Right renal cortex interstitium (tissue), 3 donors: ENCODE data around the gene MFF. TPM values are rescaled to one million over a fixed set of nuclear protein-coding genes. Genes with fewer than 3 reads are reported as not detected.
"Not testable (repeated sequence)": the region's sequence is repeated elsewhere in the genome, so short reads cannot be mapped to it uniquely, and the experiment has no call there.

Source experiments
- DNase-seq, 3 donors: peaks; one replicate each; pipeline ENCODE4 v3.0.0-alpha.2; 2013; ENCODE audit warnings: low read depth in 3 of 3, low spot score in 2 of 3
- polyA plus RNA-seq, 3 donors: library from polyadenylated mRNA; unstranded; fragments of 120-200 nt; gene quantifications; one replicate each; pipeline ENCODE4 v1.2.1, GENCODE V29; 2013; ENCODE audit not compliant: insufficient read length in 3 of 3

MFF gene
- polyA plus RNA-seq, 3 donors, result 131 to 149 (median 143) TPM

GRCh38 chr2:227376656-227377396, 51.8 kb downstream of the MFF start:
- DNase-seq, result no peak

- no peak for DNase-seq
Measured at GRCh38 chr2:227377467-227378351, 52.7 kb downstream of the MFF start.

- DNase-seq, result no peak
Measured at GRCh38 chr2:227378371-227378782, 53.3 kb downstream of the MFF start.

GRCh38 chr2:227379095-227379494, 54.0 kb downstream of the MFF start, which contains the start of gene TM4SF20:
TSS of gene TM4SF20 (minus strand) at chr2:227379306. CDS start at chr2:227379268, 38 bp downstream.
- DNase-seq, result no peak

GRCh38 chr2:227382241-227382835, 57.3 kb downstream of the MFF start:
- DNase-seq, result not testable (repeated sequence)

- DNase-seq, result no peak
Measured at GRCh38 chr2:227383686-227384085, 58.6 kb downstream of the MFF start.

GRCh38 chr2:227386630-227387029, 61.6 kb downstream of the MFF start:
- no peak for DNase-seq

- not testable (repeated sequence) for DNase-seq
Measured at GRCh38 chr2:227387583-227387982, 62.5 kb downstream of the MFF start, which contains the start of gene SCYGR1. TSS of gene SCYGR1 (minus strand) at chr2:227387949. CDS start at chr2:227387949, 0 bp downstream.

- no peak for DNase-seq
Measured at GRCh38 chr2:227388537-227389011, 63.5 kb downstream of the MFF start.

- no peak for DNase-seq
Measured at GRCh38 chr2:227389231-227389630, 64.2 kb downstream of the MFF start.

GRCh38 chr2:227389661-227390060, 64.6 kb downstream of the MFF start:
- no peak for DNase-seq

- no peak for DNase-seq
Measured at GRCh38 chr2:227390468-227391256, 65.6 kb downstream of the MFF start.

GRCh38 chr2:227394401-227394800, 69.3 kb downstream of the MFF start:
- no peak for DNase-seq

GRCh38 chr2:227395556-227395955, 70.5 kb downstream of the MFF start:
- no peak for DNase-seq

GRCh38 chr2:227397562-227397961, 72.5 kb downstream of the MFF start:
- DNase-seq, result no peak

- DNase-seq, result no peak
Measured at GRCh38 chr2:227398684-227399670, 73.9 kb downstream of the MFF start.

- no peak for DNase-seq
Measured at GRCh38 chr2:227401550-227401949, 76.5 kb downstream of the MFF start.

- no peak for DNase-seq
Measured at GRCh38 chr2:227402321-227402720, 77.3 kb downstream of the MFF start.

GRCh38 chr2:227402959-227403358, 77.9 kb downstream of the MFF start:
- DNase-seq, result no peak
